ENCODE measurements around the gene DTD1.
"Not testable (repeated sequence)": the region's sequence is repeated elsewhere in the genome, so short reads cannot be mapped to it uniquely, and the experiment has no call there.

The DTD1 gene

GRCh38 chr20:18754653-18755045 is 166.8 kb downstream of the DTD1 start:
- DNase-seq (ENCODE audit: low read depth): no peak
- TF ChIP-seq CTCF (conservative IDR thresholded peaks at IDR 0.05; ENCODE audit: control insufficient read depth, insufficient read depth, low read depth, low read length): no peak
- no peak overlapping the region for H3K4me3 ChIP-seq (ENCODE audit: control insufficient read depth, low read depth, low read length)

- DNase-seq (ENCODE audit: low read depth); H3K4me3 ChIP-seq (ENCODE audit: control insufficient read depth, low read depth, low read length): not testable (repeated sequence)
Measured at GRCh38 chr20:18760852-18761251, 173.0 kb downstream of the DTD1 start.

- no peak for TF ChIP-seq CTCF (conservative IDR thresholded peaks at IDR 0.05; ENCODE audit: control insufficient read depth, insufficient read depth, low read depth, low read length)
- H3K4me3 ChIP-seq (ENCODE audit: control insufficient read depth, low read depth, low read length): no peak overlapping the region
- DNase-seq (ENCODE audit: low read depth): no peak
Measured at GRCh38 chr20:18767676-18768075, 179.8 kb downstream of the DTD1 start.

- DNase-seq (ENCODE audit: low read depth): no peak
- H3K4me3 ChIP-seq (ENCODE audit: control insufficient read depth, low read depth, low read length): no peak overlapping the region
- no peak for TF ChIP-seq CTCF (conservative IDR thresholded peaks at IDR 0.05; ENCODE audit: control insufficient read depth, insufficient read depth, low read depth, low read length)
Measured at GRCh38 chr20:18773566-18773965, 185.7 kb downstream of the DTD1 start.

GRCh38 chr20:18774207-18774606 is 186.4 kb downstream of the DTD1 start:
- TF ChIP-seq CTCF (conservative IDR thresholded peaks at IDR 0.05; ENCODE audit: control insufficient read depth, insufficient read depth, low read depth, low read length): no peak
- no peak overlapping the region for H3K4me3 ChIP-seq (ENCODE audit: control insufficient read depth, low read depth, low read length)

GRCh38 chr20:18775633-18776032 is 187.8 kb downstream of the DTD1 start:
- TF ChIP-seq CTCF (conservative IDR thresholded peaks at IDR 0.05; ENCODE audit: control insufficient read depth, insufficient read depth, low read depth, low read length): no peak
- DNase-seq (ENCODE audit: low read depth): no peak

More at GRCh38 chr20:18774207-18774606, 186.4 kb downstream of the DTD1 start:
- no peak for DNase-seq (ENCODE audit: low read depth)

GRCh38 chr20:18778690-18779392 is 191.0 kb downstream of the DTD1 start:
- no peak for TF ChIP-seq CTCF (conservative IDR thresholded peaks at IDR 0.05; ENCODE audit: control insufficient read depth, insufficient read depth, low read depth, low read length)
- H3K4me3 ChIP-seq (ENCODE audit: control insufficient read depth, low read depth, low read length): no peak overlapping the region
- DNase-seq (ENCODE audit: low read depth): no peak

More at GRCh38 chr20:18775633-18776032, 187.8 kb downstream of the DTD1 start:
- H3K4me3 ChIP-seq (ENCODE audit: control insufficient read depth, low read depth, low read length): no peak overlapping the region
